SK-N-MC (cell line): ENCODE results near the gene RNU6-7.

Experiments used
- EZH2 ChIP-seq: fragments of 200-600 bp; sonication (generic); IDR thresholded peaks from one replicate; pipeline ENCODE4 v1.6.1; 2017; ENCODE audit warnings: antibody characterized with exemption
- POLR2AphosphoS5 ChIP-seq: IDR thresholded peaks from 2 replicates; pipeline ENCODE4 v1.6.1; 2012; ENCODE audit warnings: mild to moderate bottlenecking, low read depth, low read length, borderline replicate concordance

- TF ChIP-seq POLR2AphosphoS5 = no peak
- no peak for TF ChIP-seq EZH2
Measured at GRCh38 chr14:32226056-32226455, 24.2 kb downstream of the RNU6-7 start.
